HL-60 (cell line): ENCODE results near the gene ALK.

ENCODE experiments used
- DNase-seq, 2 experiments: peaks; one replicate each; pipeline ENCODE4 v3.0.0-alpha.2; 2010 to 2020; ENCODE audit warnings: low read depth in 1 of 2, low spot score in 1 of 2
- H3K27ac ChIP-seq: fragments of 250-450 bp; sonication (Bioruptor Pico); replicated peaks from 2 replicates; pipeline ENCODE4 v1.5.1; 2020; ENCODE audit warnings: mild to moderate bottlenecking, moderate library complexity
- H3K27me3 ChIP-seq: fragments of 250-450 bp; sonication (Bioruptor Pico); 2 replicates; pipeline ENCODE4 v1.5.1; 2021; ENCODE audit warnings: mild to moderate bottlenecking, moderate library complexity; ENCODE audit not compliant: insufficient read depth, poor library complexity, severe bottlenecking
- H3K4me3 ChIP-seq: replicated peaks from 2 replicates; pipeline ENCODE4 v1.5.1; 2011; ENCODE audit warnings: mild to moderate bottlenecking, control low read depth, low read length; ENCODE audit not compliant: insufficient read depth
- GABPA ChIP-seq: IDR thresholded peaks from 2 replicates; pipeline ENCODE4 v1.6.1; 2012; ENCODE audit warnings: low read depth
- POLR2AphosphoS5 ChIP-seq: IDR thresholded peaks from 2 replicates; pipeline ENCODE4 v1.6.1; 2012; ENCODE audit warnings: low read depth
- SPI1 ChIP-seq: IDR thresholded peaks from 2 replicates; pipeline ENCODE4 v1.6.1; 2012; ENCODE audit warnings: low read depth, mild to moderate bottlenecking, borderline replicate concordance
- TF ChIP-seq, protein P1 (sequence below): IDR thresholded peaks from 2 replicates; pipeline ENCODE4 v1.6.1; 2012; ENCODE audit warnings: low read depth; ENCODE audit not compliant: insufficient replicate concordance
- TF ChIP-seq, protein P2 (sequence below): IDR thresholded peaks from one replicate; pipeline ENCODE4 v1.5.1; 2011; ENCODE audit warnings: low read length, control low read depth, inconsistent platforms; ENCODE audit not compliant: insufficient read depth

The ALK gene

DNA sequence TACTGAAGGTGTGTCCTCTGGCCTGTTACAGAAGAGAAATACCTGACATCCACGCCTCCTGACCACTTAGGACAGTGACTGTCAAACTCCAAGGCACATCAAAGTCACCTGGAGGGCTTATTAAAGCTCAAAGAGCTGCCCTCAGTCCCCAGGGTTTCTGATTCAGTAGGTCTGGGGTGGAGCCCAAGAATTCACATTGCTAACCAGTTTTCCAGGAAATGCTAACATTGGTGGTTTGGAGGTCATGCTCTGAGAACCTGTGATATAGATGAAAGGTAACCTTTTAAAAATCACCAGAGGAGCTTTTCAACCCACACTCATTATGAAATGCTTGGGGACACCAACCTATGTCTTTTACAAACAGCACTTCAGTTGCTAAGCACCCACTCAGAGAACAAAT is 172.3 kb downstream of the ALK start:
- no peak for DNase-seq
- Histone ChIP-seq H3K27me3 (no peaks in the 10 kb centered on the region), H3K27ac (no peak overlapping the region), H3K4me3 (no peak overlapping the region)
- no peak for TF ChIP-seq GABPA
- TF ChIP-seq, protein P1, sequence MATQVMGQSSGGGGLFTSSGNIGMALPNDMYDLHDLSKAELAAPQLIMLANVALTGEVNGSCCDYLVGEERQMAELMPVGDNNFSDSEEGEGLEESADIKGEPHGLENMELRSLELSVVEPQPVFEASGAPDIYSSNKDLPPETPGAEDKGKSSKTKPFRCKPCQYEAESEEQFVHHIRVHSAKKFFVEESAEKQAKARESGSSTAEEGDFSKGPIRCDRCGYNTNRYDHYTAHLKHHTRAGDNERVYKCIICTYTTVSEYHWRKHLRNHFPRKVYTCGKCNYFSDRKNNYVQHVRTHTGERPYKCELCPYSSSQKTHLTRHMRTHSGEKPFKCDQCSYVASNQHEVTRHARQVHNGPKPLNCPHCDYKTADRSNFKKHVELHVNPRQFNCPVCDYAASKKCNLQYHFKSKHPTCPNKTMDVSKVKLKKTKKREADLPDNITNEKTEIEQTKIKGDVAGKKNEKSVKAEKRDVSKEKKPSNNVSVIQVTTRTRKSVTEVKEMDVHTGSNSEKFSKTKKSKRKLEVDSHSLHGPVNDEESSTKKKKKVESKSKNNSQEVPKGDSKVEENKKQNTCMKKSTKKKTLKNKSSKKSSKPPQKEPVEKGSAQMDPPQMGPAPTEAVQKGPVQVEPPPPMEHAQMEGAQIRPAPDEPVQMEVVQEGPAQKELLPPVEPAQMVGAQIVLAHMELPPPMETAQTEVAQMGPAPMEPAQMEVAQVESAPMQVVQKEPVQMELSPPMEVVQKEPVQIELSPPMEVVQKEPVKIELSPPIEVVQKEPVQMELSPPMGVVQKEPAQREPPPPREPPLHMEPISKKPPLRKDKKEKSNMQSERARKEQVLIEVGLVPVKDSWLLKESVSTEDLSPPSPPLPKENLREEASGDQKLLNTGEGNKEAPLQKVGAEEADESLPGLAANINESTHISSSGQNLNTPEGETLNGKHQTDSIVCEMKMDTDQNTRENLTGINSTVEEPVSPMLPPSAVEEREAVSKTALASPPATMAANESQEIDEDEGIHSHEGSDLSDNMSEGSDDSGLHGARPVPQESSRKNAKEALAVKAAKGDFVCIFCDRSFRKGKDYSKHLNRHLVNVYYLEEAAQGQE = no peak
- TF ChIP-seq, protein P2, sequence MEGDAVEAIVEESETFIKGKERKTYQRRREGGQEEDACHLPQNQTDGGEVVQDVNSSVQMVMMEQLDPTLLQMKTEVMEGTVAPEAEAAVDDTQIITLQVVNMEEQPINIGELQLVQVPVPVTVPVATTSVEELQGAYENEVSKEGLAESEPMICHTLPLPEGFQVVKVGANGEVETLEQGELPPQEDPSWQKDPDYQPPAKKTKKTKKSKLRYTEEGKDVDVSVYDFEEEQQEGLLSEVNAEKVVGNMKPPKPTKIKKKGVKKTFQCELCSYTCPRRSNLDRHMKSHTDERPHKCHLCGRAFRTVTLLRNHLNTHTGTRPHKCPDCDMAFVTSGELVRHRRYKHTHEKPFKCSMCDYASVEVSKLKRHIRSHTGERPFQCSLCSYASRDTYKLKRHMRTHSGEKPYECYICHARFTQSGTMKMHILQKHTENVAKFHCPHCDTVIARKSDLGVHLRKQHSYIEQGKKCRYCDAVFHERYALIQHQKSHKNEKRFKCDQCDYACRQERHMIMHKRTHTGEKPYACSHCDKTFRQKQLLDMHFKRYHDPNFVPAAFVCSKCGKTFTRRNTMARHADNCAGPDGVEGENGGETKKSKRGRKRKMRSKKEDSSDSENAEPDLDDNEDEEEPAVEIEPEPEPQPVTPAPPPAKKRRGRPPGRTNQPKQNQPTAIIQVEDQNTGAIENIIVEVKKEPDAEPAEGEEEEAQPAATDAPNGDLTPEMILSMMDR = no peak
- TF ChIP-seq SPI1 = no peak
- no peak for TF ChIP-seq POLR2AphosphoS5

DNA sequence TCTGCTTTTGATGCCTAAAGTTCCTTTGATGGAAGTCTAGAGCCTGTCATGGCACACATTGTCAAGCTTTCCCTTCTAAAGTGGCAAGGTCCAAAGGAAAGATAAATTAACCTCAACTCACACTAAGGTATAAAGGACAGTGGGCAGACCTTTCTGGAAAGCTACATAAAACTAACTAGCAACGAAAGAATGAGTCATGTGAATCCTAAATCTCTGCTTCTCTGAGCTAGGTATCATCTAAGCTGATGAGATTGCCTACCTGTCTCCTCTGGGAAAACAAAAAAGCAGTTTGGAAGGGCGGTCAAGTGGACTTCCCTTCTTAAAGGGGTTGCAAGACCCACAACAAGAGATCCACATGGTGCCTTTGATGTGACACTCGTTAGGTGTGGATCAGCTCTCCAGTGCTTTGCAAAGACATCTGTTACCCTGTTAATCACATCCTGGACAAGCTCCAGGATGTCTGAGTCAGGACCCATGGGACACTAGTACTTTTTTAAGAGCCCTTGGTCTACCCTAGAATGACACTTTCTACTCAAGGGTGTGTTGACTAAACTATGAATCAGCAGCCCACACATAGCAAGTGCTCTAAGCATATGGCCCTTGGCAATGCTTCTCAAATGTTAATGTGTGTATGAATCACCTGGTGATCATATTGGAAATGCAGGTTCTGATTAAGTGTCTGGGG is 173.5 kb downstream of the ALK start:
- Histone ChIP-seq H3K4me3 (no peak overlapping the region), H3K27ac (no peak overlapping the region), H3K27me3 (no peaks in the 10 kb centered on the region)
- DNase-seq = no peak
- TF ChIP-seq SPI1 (no peak), GABPA (no peak), POLR2AphosphoS5 (no peak)
- TF ChIP-seq, protein P1 = no peak
- TF ChIP-seq, protein P2 = no peak

DNA sequence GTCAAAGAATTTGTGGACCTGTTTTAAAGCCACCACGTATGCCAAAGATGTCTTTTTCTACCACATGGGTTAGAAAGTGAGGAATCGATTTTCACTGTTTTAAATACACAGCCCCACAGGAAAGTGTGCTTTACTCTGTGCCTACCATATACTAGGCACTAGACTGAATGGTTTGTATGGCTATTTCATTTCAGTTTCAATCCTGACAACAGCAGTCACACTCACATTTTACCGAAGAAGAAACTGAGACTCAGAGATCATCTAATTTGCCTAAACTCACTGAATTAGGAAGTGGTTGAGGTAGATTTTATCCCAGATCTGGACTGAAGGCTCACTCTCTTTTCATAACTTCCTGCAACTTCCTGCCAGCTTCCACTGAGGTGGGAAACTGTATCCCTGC is 176.4 kb downstream of the ALK start:
- TF ChIP-seq, protein P2 = no peak
- no peak for TF ChIP-seq GABPA
- TF ChIP-seq, protein P1 = no peak
- no peak for TF ChIP-seq POLR2AphosphoS5
- no peak for TF ChIP-seq SPI1
- no peak overlapping the region for H3K27ac ChIP-seq
- no peak overlapping the region for H3K4me3 ChIP-seq
- H3K27me3 ChIP-seq = no peaks in the 10 kb centered on the region
- DNase-seq = no peak
